NT2/D1 (cell line): ENCODE data around the gene ICAM4.

Experiments
- DNase-seq: peaks from one replicate; pipeline ENCODE4 v3.0.0-alpha.2; 2011; ENCODE audit warnings: low read depth, low spot score
- H3K27me3 ChIP-seq: 2 replicates; pipeline ENCODE4 v1.6.0; 2011; ENCODE audit warnings: mild to moderate bottlenecking; ENCODE audit not compliant: insufficient read length, insufficient read depth
- H3K36me3 ChIP-seq: 2 replicates; pipeline ENCODE4 v1.6.1; 2011; ENCODE audit warnings: mild to moderate bottlenecking, low read length, mixed read lengths; ENCODE audit not compliant: insufficient read depth, insufficient read length
- H3K4me1 ChIP-seq: 2 replicates; pipeline ENCODE4 v1.5.1; 2011; ENCODE audit not compliant: insufficient read depth, insufficient read length
- H3K4me3 ChIP-seq: 2 replicates; pipeline ENCODE4 v1.5.1; 2011; ENCODE audit warnings: low read depth; ENCODE audit not compliant: insufficient read length
- H3K9ac ChIP-seq: 2 replicates; pipeline ENCODE4 v1.6.0; 2011; ENCODE audit warnings: low read depth; ENCODE audit not compliant: insufficient read length
- H3K9me3 ChIP-seq: 2 replicates; pipeline ENCODE4 v1.5.1; 2011; ENCODE audit warnings: mild to moderate bottlenecking, low read length; ENCODE audit not compliant: insufficient read depth
- SUZ12 ChIP-seq: IDR thresholded peaks from 2 replicates; pipeline ENCODE4 v1.6.1; 2011; ENCODE audit not compliant: insufficient read length, insufficient read depth; ENCODE audit errors: extremely low read depth
- YY1 ChIP-seq: IDR thresholded peaks from 2 replicates; pipeline ENCODE4 v1.6.1; 2011; ENCODE audit not compliant: insufficient read length, insufficient read depth
- ZNF274 ChIP-seq: IDR thresholded peaks from 2 replicates; pipeline ENCODE4 v1.6.1; 2011; ENCODE audit warnings: mild to moderate bottlenecking, low read depth, low read length

The ICAM4 gene

GRCh38 chr19:10318807-10319682 lies 32.3 kb downstream of the ICAM4 start:
- Histone ChIP-seq H3K36me3 (peaks cover 78% of the 10 kb centered on the region), H3K9me3 (no peaks in the 10 kb centered on the region), H3K4me1 (peaks cover 12% of the 10 kb centered on the region), H3K4me3 (no peak overlapping the region), H3K27me3 (no peaks in the 10 kb centered on the region), H3K9ac (no peak overlapping the region)
- DNase-seq: no peak
- TF ChIP-seq ZNF274: no peak
- no peak for TF ChIP-seq SUZ12
- no peak for TF ChIP-seq YY1

- peaks cover 91% of the 10 kb centered on the region for H3K36me3 ChIP-seq
- TF ChIP-seq SUZ12 (no peak), YY1 (no peak), ZNF274 (no peak)
- no peak overlapping the region for H3K9ac ChIP-seq
- no peak overlapping the region for H3K4me3 ChIP-seq
- no peaks in the 10 kb centered on the region for H3K27me3 ChIP-seq
- no peaks in the 10 kb centered on the region for H3K9me3 ChIP-seq
- DNase-seq: no peak
- H3K4me1 ChIP-seq: peaks cover 12% of the 10 kb centered on the region
These were observed 34.1 kb downstream of the ICAM4 start for GRCh38 chr19:10320602-10321416.

GRCh38 chr19:10321417-10321797 lies 34.7 kb downstream of the ICAM4 start:
- Histone ChIP-seq H3K36me3 (peaks cover 91% of the 10 kb centered on the region), H3K9me3 (no peaks in the 10 kb centered on the region), H3K27me3 (no peaks in the 10 kb centered on the region), H3K4me1 (peaks cover 9% of the 10 kb centered on the region), H3K4me3 (no peak overlapping the region), H3K9ac (no peak overlapping the region)
- TF ChIP-seq YY1 (no peak), ZNF274 (no peak), SUZ12 (no peak)
- no peak for DNase-seq

- TF ChIP-seq ZNF274 (no peak), SUZ12 (no peak), YY1 (no peak)
- peaks cover 91% of the 10 kb centered on the region for H3K36me3 ChIP-seq
- H3K4me1 ChIP-seq: peaks cover 7% of the 10 kb centered on the region
- H3K4me3 ChIP-seq: no peak overlapping the region
- no peaks in the 10 kb centered on the region for H3K27me3 ChIP-seq
- DNase-seq: no peak
- no peaks in the 10 kb centered on the region for H3K9me3 ChIP-seq
- no peak overlapping the region for H3K9ac ChIP-seq
These were observed 35.4 kb downstream of the ICAM4 start for GRCh38 chr19:10321874-10322835.

- peaks cover 98% of the 10 kb centered on the region for H3K36me3 ChIP-seq
- TF ChIP-seq YY1: no peak
- no peak for TF ChIP-seq ZNF274
- TF ChIP-seq SUZ12: no peak
- H3K9ac ChIP-seq: no peak overlapping the region
- no peak for DNase-seq
- no peaks in the 10 kb centered on the region for H3K9me3 ChIP-seq
- no peak overlapping the region for H3K4me3 ChIP-seq
- peaks cover 11% of the 10 kb centered on the region for H3K4me1 ChIP-seq
- no peaks in the 10 kb centered on the region for H3K27me3 ChIP-seq
These were observed 39.0 kb downstream of the ICAM4 start for GRCh38 chr19:10325732-10326131.

GRCh38 chr19:10327793-10328192 lies 41.0 kb downstream of the ICAM4 start:
- Histone ChIP-seq H3K36me3 (peaks cover 90% of the 10 kb centered on the region), H3K9me3 (no peaks in the 10 kb centered on the region), H3K27me3 (no peaks in the 10 kb centered on the region), H3K9ac (no peak overlapping the region), H3K4me1 (peaks cover 17% of the 10 kb centered on the region), H3K4me3 (no peak overlapping the region)
- DNase-seq: no peak
- no peak for TF ChIP-seq YY1
- no peak for TF ChIP-seq ZNF274
- TF ChIP-seq SUZ12: no peak
